ENCODE measurements around the gene CUBN. TPM values are rescaled to one million over a fixed set of nuclear protein-coding genes. Genes with fewer than 3 reads are reported as not detected.

Gene CUBN
- total RNA-seq, 1 experiment from 2014 or later: 4.6 TPM

DNA sequence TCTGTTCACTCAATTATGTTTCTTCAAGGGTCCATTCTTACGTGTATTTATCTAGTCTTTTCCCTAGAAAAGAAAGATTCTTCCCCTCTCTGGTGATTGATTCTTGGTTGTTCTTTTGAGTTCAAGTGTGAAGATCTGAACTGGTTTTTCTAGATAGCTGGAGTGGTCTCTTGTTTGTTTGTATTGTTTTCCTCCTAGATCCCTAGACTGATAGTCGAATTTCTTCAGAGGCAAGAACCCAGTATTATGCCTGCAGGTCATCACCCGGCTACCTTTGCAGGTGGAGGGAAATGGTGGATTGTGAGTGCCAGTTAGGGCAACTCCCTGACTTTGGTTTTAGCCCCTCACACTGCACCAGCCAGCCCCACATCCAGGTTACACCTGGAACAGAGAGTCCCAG, 310.2 kb downstream of the CUBN start:
- no peak overlapping the region for H3K27ac Mint-ChIP-seq (ENCODE audit: unreplicated experiment)
- no peaks in the 10 kb centered on the region for H3K27me3 Mint-ChIP-seq (ENCODE audit: insufficient read depth, unreplicated experiment)
- Histone ChIP-seq H3K4me3 (ENCODE audit: low read depth, low read length) (no peak overlapping the region), H3K36me3 (ENCODE audit: control insufficient read depth, insufficient read depth, low read length) (no peaks in the 10 kb centered on the region), H3K9me3 (peaks cover 14% of the 10 kb centered on the region), H3K27me3 (replicated peaks; ENCODE audit: control insufficient read depth, insufficient read depth, low read length) (no peaks in the 10 kb centered on the region), H3K4me1 (peaks cover 4% of the 10 kb centered on the region)
- peaks cover 29% of the 10 kb centered on the region for H3K9me3 Mint-ChIP-seq (ENCODE audit: unreplicated experiment)
- no peak for DNase-seq
- no peak overlapping the region for H3K4me3 Mint-ChIP-seq (ENCODE audit: unreplicated experiment)
- TF ChIP-seq, protein P1, sequence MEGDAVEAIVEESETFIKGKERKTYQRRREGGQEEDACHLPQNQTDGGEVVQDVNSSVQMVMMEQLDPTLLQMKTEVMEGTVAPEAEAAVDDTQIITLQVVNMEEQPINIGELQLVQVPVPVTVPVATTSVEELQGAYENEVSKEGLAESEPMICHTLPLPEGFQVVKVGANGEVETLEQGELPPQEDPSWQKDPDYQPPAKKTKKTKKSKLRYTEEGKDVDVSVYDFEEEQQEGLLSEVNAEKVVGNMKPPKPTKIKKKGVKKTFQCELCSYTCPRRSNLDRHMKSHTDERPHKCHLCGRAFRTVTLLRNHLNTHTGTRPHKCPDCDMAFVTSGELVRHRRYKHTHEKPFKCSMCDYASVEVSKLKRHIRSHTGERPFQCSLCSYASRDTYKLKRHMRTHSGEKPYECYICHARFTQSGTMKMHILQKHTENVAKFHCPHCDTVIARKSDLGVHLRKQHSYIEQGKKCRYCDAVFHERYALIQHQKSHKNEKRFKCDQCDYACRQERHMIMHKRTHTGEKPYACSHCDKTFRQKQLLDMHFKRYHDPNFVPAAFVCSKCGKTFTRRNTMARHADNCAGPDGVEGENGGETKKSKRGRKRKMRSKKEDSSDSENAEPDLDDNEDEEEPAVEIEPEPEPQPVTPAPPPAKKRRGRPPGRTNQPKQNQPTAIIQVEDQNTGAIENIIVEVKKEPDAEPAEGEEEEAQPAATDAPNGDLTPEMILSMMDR (IDR thresholded peaks at IDR 0.05; ENCODE audit: insufficient read depth in 1 of 2, low read depth in 1 of 2, low read length in 1 of 2, severe bottlenecking in 1 of 2, unreplicated experiment in 1 of 2): no peak
- ChIA-PET CTCF (no interaction called here), POLR2A (no interaction called here)
- intact Hi-C loops (cut with micrococcal nuclease; ENCODE audit: unreplicated experiment): loop anchor here (5.0 kb wide), 1 partner anchor 568 kb away; no protein-coding TSS in a partner anchor
- peaks cover 9% of the 10 kb centered on the region for H3K36me3 Mint-ChIP-seq (ENCODE audit: insufficient read depth, unreplicated experiment)
- peaks cover 20% of the 10 kb centered on the region for H3K4me1 Mint-ChIP-seq (ENCODE audit: low read depth, unreplicated experiment)
- BruUV-seq (replicated peaks): no TSS peak

DNA sequence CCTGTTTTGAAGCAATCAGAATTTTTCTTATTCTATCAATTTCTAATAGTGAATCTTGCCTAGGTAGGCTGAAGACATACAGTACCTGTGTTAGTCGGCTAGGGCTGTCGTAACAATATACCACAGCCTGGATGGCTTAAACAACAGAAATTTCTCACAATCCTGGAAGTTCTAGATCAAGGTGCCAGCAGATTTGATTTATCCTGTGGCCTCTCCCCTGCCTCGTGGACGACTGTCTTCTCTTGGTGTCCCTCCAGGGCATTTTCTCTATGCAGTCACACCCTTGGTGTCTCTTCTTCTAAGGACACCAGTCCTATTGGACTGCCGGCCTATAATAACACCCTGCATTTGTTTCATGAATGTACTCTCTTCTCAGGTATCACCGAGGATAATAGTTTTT, 310.6 kb downstream of the CUBN start:
- no peak overlapping the region for H3K4me3 ChIP-seq (ENCODE audit: low read depth, low read length)
- intact Hi-C loops (cut with micrococcal nuclease; ENCODE audit: unreplicated experiment): loop anchor here (5.0 kb wide), 1 partner anchor 568 kb away; no protein-coding TSS in a partner anchor
- Mint-ChIP-seq H3K27ac (ENCODE audit: unreplicated experiment) (no peak overlapping the region), H3K27me3 (ENCODE audit: insufficient read depth, unreplicated experiment) (no peaks in the 10 kb centered on the region), H3K4me3 (ENCODE audit: unreplicated experiment) (no peak overlapping the region), H3K4me1 (ENCODE audit: low read depth, unreplicated experiment) (peaks cover 20% of the 10 kb centered on the region), H3K9me3 (ENCODE audit: unreplicated experiment) (peaks cover 29% of the 10 kb centered on the region), H3K36me3 (ENCODE audit: insufficient read depth, unreplicated experiment) (peaks cover 9% of the 10 kb centered on the region)
- no peak for DNase-seq
- peaks cover 14% of the 10 kb centered on the region for H3K9me3 ChIP-seq
- H3K27me3 ChIP-seq (replicated peaks; ENCODE audit: control insufficient read depth, insufficient read depth, low read length): no peaks in the 10 kb centered on the region
- no TSS peak for BruUV-seq (replicated peaks)
- no peaks in the 10 kb centered on the region for H3K36me3 ChIP-seq (ENCODE audit: control insufficient read depth, insufficient read depth, low read length)
- peaks cover 4% of the 10 kb centered on the region for H3K4me1 ChIP-seq
- ChIA-PET POLR2A (no interaction called here), CTCF (no interaction called here)
- TF ChIP-seq, protein P1 (IDR thresholded peaks at IDR 0.05; ENCODE audit: insufficient read depth in 1 of 2, low read depth in 1 of 2, low read length in 1 of 2, severe bottlenecking in 1 of 2, unreplicated experiment in 1 of 2): no peak

DNA sequence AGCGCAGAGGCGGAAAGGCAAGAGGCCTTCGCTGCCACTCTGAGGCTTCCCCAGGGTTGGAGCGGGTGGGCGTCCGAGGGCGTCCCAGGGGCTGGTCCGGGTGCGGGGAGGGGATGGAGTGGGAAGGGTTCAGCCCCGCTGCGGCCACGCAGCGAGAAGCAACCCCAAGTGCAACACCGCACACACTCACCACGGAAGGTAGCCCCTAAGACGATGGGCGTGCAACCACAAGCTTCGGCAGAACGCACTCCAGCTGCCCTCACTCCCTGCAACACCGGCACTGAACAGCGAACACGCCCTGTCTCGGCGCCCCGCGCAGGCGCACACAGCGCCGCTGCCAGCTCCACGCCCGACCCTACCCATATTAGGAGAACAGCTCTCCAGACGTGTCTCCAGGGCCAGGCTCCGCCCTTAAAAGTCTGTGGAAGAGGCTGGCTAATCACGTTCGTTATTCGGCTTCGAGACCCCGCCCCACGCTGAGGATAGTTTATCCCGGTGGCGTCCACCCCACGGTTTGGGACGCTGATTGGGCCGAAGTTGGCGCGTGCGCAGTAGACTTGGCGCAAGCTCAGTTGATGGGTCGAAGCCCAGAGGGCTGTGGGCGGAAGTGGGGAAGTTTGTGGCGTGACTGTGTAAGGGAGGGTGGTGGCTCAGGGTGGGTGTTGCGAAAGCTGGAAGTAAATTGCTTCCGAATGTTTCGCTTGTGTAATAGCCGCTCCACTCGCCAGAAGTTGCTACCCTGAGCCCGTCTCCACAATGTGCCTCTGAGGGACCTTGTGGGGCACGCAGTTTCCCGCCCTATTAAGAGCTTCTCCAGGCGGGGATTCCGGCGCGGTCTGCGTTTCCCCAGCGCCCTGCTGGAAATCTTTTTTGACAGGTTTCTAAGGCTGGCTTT, 312.2 kb downstream of the CUBN start, which contains the start of gene RSU1:
RSU1 (minus strand) TSS at position 300 of the 895 bp plus-strand sequence. CDS start 343 bp downstream, outside the sequence.
- Mint-ChIP-seq H3K4me3 (ENCODE audit: unreplicated experiment) (peak within 1 kb of the TSS; percentile 97), H3K4me1 (ENCODE audit: low read depth, unreplicated experiment) (peaks cover 20% of the 10 kb centered on the region), H3K27me3 (ENCODE audit: insufficient read depth, unreplicated experiment) (no peaks in the 10 kb centered on the region), H3K27ac (ENCODE audit: unreplicated experiment) (peak within 1 kb of the TSS; percentile 89), H3K9me3 (ENCODE audit: unreplicated experiment) (peaks cover 15% of the 10 kb centered on the region), H3K36me3 (ENCODE audit: insufficient read depth, unreplicated experiment) (peaks cover 9% of the 10 kb centered on the region)
- Histone ChIP-seq H3K9me3 (peaks cover 7% of the 10 kb centered on the region), H3K4me1 (peaks cover 4% of the 10 kb centered on the region), H3K4me3 (ENCODE audit: low read depth, low read length) (peak within 1 kb of the TSS; percentile 84), H3K27me3 (replicated peaks; ENCODE audit: control insufficient read depth, insufficient read depth, low read length) (no peaks in the 10 kb centered on the region), H3K36me3 (ENCODE audit: control insufficient read depth, insufficient read depth, low read length) (no peaks in the 10 kb centered on the region)
- DNase-seq: peak; percentile 100
- ChIA-PET CTCF (interaction anchor here (0.6 to 1.2 kb wide), 6 partner anchors 10 to 915 kb away, joined by 3 to 4 read pairs (median 3); no protein-coding TSS in a partner anchor), POLR2A (interaction anchor here (0.6 to 1.1 kb wide), 6 partner anchors 380 to 1001 kb away, joined by 3 to 6 read pairs (median 4); partner anchors contain the start of gene TRDMT1)
- BruUV-seq (replicated peaks): no TSS peak
- intact Hi-C loops (cut with micrococcal nuclease; ENCODE audit: unreplicated experiment): loop anchor here (1.0 to 5.0 kb wide), 3 partner anchors 381 to 570 kb away; no protein-coding TSS in a partner anchor
- TF ChIP-seq, protein P1 (IDR thresholded peaks at IDR 0.05; ENCODE audit: insufficient read depth in 1 of 2, low read depth in 1 of 2, low read length in 1 of 2, severe bottlenecking in 1 of 2, unreplicated experiment in 1 of 2): no peak

Measured in Caco-2 (cell line).